Measurements from ENCODE around the gene HDAC1.
A peak's percentile ranks its signal among the peaks of the same experiment; 100 is the strongest.

HDAC1 gene

GRCh38 chr1:32341971-32342370 is 50.1 kb downstream of the HDAC1 start:
- TF ChIP-seq CTCF (IDR thresholded peaks at IDR 0.05): no peak
- no peak for TF ChIP-seq ZFX (IDR thresholded peaks at IDR 0.05; ENCODE audit: borderline replicate concordance)
- H3K27ac ChIP-seq: no peak overlapping the region

GRCh38 chr1:32342704-32343103 is 50.8 kb downstream of the HDAC1 start:
- TF ChIP-seq ZFX (IDR thresholded peaks at IDR 0.05; ENCODE audit: borderline replicate concordance) (no peak), CTCF (IDR thresholded peaks at IDR 0.05) (no peak)
- no peak overlapping the region for H3K27ac ChIP-seq

- no peak for TF ChIP-seq ZFX (IDR thresholded peaks at IDR 0.05; ENCODE audit: borderline replicate concordance)
- no peak for TF ChIP-seq CTCF (IDR thresholded peaks at IDR 0.05)
- no peak overlapping the region for H3K27ac ChIP-seq
These were observed 53.5 kb downstream of the HDAC1 start for GRCh38 chr1:32345289-32345827.

GRCh38 chr1:32346532-32347157 is 54.8 kb downstream of the HDAC1 start:
- no peak overlapping the region for H3K27ac ChIP-seq
- no peak for TF ChIP-seq CTCF (IDR thresholded peaks at IDR 0.05)
- no peak for TF ChIP-seq ZFX (IDR thresholded peaks at IDR 0.05; ENCODE audit: borderline replicate concordance)

- no peak for TF ChIP-seq CTCF (IDR thresholded peaks at IDR 0.05)
- H3K27ac ChIP-seq: no peak overlapping the region
These were observed 57.4 kb downstream of the HDAC1 start for GRCh38 chr1:32349211-32349708.

GRCh38 chr1:32350785-32351398 is 59.0 kb downstream of the HDAC1 start:
- TF ChIP-seq ZFX (IDR thresholded peaks at IDR 0.05; ENCODE audit: borderline replicate concordance): no peak
- peak; percentile 67 for TF ChIP-seq CTCF (IDR thresholded peaks at IDR 0.05)
- H3K27ac ChIP-seq: peak overlapping the region; percentile 85
